OCI-LY3 (cell line): Measurements from ENCODE around the gene ZEB2.

ENCODE experiments used
- CTCF ChIP-seq: fragments of 200-600, 300-600 bp; sonication (generic); IDR thresholded peaks from 2 replicates; pipeline ENCODE4 v1.5.1; 2014; ENCODE audit warnings: antibody characterized with exemption, low read length, low read depth
- EZH2phosphoT487 ChIP-seq: fragments of 200-600 bp; shearing (Covaris generic); IDR thresholded peaks from 2 replicates; pipeline ENCODE4 v1.6.1; 2018; ENCODE audit warnings: antibody characterized with exemption, mixed run types, low read depth

GRCh38 chr2:144452169-144452988 lies 67.5 kb downstream of the ZEB2 start:
- TF ChIP-seq CTCF (no peak), EZH2phosphoT487 (no peak)
